Neural progenitor cell (in vitro differentiated cells): ENCODE data around the gene CDK11A. TPM values are rescaled to one million over a fixed set of nuclear protein-coding genes. Genes with fewer than 3 reads are reported as not detected.

ENCODE experiments used
- DNase-seq: peaks from one replicate; pipeline ENCODE4 v3.0.0-alpha.2; 2016; ENCODE audit warnings: low spot score
- H2AFZ ChIP-seq: fragments of 200-600 bp; sonication (generic); replicated peaks from 2 replicates; pipeline ENCODE4 v1.6.1; 2016; ENCODE audit warnings: antibody characterized with exemption
- H3F3A ChIP-seq: fragments of 200-600 bp; sonication (generic); 2 replicates; pipeline ENCODE4 v1.6.1; 2016; ENCODE audit warnings: antibody characterized with exemption, low read depth
- H3K27ac ChIP-seq: fragments of 200-600 bp; sonication (generic); 2 replicates; pipeline ENCODE4 v1.5.1; 2016; ENCODE audit warnings: mild to moderate bottlenecking
- H3K27me3 ChIP-seq: fragments of 200-600 bp; sonication (generic); 2 replicates; pipeline ENCODE4 v1.6.1; 2016; ENCODE audit warnings: mild to moderate bottlenecking, moderate library complexity
- H3K36me3 ChIP-seq: fragments of 200-600 bp; sonication (generic); 2 replicates; pipeline ENCODE4 v1.5.1; 2016
- H3K4me1 ChIP-seq: fragments of 200-600 bp; sonication (generic); 2 replicates; pipeline ENCODE4 v1.6.1; 2016; ENCODE audit warnings: mixed run types
- H3K4me2 ChIP-seq: fragments of 200-600 bp; sonication (generic); 2 replicates; pipeline ENCODE4 v1.6.1; 2016
- H3K4me3 ChIP-seq: fragments of 200-600 bp; sonication (generic); 2 replicates; pipeline ENCODE4 v1.5.1; 2016
- H3K79me2 ChIP-seq: fragments of 200-600 bp; sonication (generic); 2 replicates; pipeline ENCODE4 v1.6.1; 2016; ENCODE audit warnings: low read depth
- H3K9ac ChIP-seq: fragments of 200-600 bp; sonication (generic); 2 replicates; pipeline ENCODE4 v1.6.1; 2016
- H3K9me3 ChIP-seq: fragments of 200-600 bp; sonication (generic); 2 replicates; pipeline ENCODE4 v1.5.1; 2016; ENCODE audit warnings: low read depth
- H4K20me1 ChIP-seq: fragments of 200-600 bp; sonication (generic); 2 replicates; pipeline ENCODE4 v1.6.1; 2016; ENCODE audit warnings: low read depth
- H3K27ac Mint-ChIP-seq: 3 replicates; pipeline ENCODE4 v1.8.0; 2021; ENCODE audit warnings: mixed read lengths
- H3K27me3 Mint-ChIP-seq: 2 replicates; pipeline ENCODE4 v1.8.0; 2022; ENCODE audit warnings: low read depth, mild to moderate bottlenecking, inconsistent platforms, moderate library complexity, mixed read lengths; ENCODE audit not compliant: insufficient read depth
- H3K36me3 Mint-ChIP-seq: 3 replicates; pipeline ENCODE4 v1.8.0; 2021; ENCODE audit warnings: mixed read lengths
- H3K4me1 Mint-ChIP-seq: 3 replicates; pipeline ENCODE4 v1.8.0; 2021; ENCODE audit warnings: mixed read lengths
- H3K4me3 Mint-ChIP-seq: 3 replicates; pipeline ENCODE4 v1.8.0; 2021; ENCODE audit warnings: mild to moderate bottlenecking, moderate library complexity, mixed read lengths
- H3K9me3 Mint-ChIP-seq: 3 replicates; pipeline ENCODE4 v1.8.0; 2020; ENCODE audit warnings: mixed read lengths
- EZH2 ChIP-seq: fragments of 200-600 bp; sonication (generic); IDR thresholded peaks from 2 replicates; pipeline ENCODE4 v1.6.1; 2017; ENCODE audit warnings: antibody characterized with exemption, mild to moderate bottlenecking, moderate library complexity
- EZH2phosphoT487 ChIP-seq: fragments of 200-600 bp; sonication (generic); IDR thresholded peaks from 2 replicates; pipeline ENCODE4 v1.6.1; 2017; ENCODE audit warnings: antibody characterized with exemption
- total RNA-seq: library from RNA; depleted of rRNA; stranded (reverse); fragments of >200 nt; gene quantifications from 2 replicates; pipeline ENCODE4 v1.2.3, GENCODE V29; 2015; ENCODE audit warnings: low replicate concordance
- TF ChIP-seq, protein P1 (sequence below): fragments of 200-600 bp; sonication (generic); IDR thresholded peaks from 2 replicates; pipeline ENCODE4 v1.5.1; 2017; ENCODE audit warnings: antibody characterized with exemption, mild to moderate bottlenecking

Gene CDK11A
- total RNA-seq, 1 donor from 2014 or later = 6.6 TPM

DNA sequence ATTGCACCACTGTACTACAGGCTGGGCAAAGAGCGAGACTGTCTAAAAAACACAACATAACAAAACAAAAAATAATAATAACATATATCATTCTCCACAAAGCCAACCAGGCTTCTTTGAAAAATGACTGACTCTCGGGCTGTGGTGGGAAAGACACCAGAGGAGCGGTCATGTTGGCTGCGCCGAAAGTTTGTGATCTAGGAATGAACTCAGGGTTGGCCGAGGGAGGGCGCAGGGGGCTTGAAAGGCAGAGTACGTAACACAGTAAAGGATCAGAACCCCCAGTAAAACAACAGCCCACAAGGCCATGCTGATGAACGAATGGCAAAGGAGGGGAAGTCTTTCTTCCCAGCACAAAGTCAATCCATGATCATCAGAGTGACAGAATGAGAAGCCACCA lies 36.3 kb downstream of the CDK11A start:
- Histone ChIP-seq H3K79me2 (peaks cover 69% of the 10 kb centered on the region), H3K36me3 (no peaks in the 10 kb centered on the region), H3K27ac (no peak overlapping the region), H3F3A (peaks cover 9% of the 10 kb centered on the region), H3K9me3 (no peaks in the 10 kb centered on the region), H3K27me3 (no peaks in the 10 kb centered on the region), H3K4me1 (no peaks in the 10 kb centered on the region), H3K9ac (no peak overlapping the region), H2AFZ (no peak overlapping the region), H3K4me3 (no peak overlapping the region), H4K20me1 (peaks cover 39% of the 10 kb centered on the region), H3K4me2 (no peak overlapping the region)
- H3K27ac Mint-ChIP-seq = peak overlapping the region; percentile 78
- TF ChIP-seq EZH2phosphoT487 (no peak), EZH2 (no peak)
- TF ChIP-seq, protein P1, sequence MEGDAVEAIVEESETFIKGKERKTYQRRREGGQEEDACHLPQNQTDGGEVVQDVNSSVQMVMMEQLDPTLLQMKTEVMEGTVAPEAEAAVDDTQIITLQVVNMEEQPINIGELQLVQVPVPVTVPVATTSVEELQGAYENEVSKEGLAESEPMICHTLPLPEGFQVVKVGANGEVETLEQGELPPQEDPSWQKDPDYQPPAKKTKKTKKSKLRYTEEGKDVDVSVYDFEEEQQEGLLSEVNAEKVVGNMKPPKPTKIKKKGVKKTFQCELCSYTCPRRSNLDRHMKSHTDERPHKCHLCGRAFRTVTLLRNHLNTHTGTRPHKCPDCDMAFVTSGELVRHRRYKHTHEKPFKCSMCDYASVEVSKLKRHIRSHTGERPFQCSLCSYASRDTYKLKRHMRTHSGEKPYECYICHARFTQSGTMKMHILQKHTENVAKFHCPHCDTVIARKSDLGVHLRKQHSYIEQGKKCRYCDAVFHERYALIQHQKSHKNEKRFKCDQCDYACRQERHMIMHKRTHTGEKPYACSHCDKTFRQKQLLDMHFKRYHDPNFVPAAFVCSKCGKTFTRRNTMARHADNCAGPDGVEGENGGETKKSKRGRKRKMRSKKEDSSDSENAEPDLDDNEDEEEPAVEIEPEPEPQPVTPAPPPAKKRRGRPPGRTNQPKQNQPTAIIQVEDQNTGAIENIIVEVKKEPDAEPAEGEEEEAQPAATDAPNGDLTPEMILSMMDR = no peak
- no peak for DNase-seq
- peaks cover 2% of the 10 kb centered on the region for H3K9me3 Mint-ChIP-seq
- peak overlapping the region; percentile 38 for H3K4me3 Mint-ChIP-seq
- H3K4me1 Mint-ChIP-seq = peaks cover 8% of the 10 kb centered on the region
- H3K36me3 Mint-ChIP-seq = peaks cover 17% of the 10 kb centered on the region
- H3K27me3 Mint-ChIP-seq = peaks cover 7% of the 10 kb centered on the region

DNA sequence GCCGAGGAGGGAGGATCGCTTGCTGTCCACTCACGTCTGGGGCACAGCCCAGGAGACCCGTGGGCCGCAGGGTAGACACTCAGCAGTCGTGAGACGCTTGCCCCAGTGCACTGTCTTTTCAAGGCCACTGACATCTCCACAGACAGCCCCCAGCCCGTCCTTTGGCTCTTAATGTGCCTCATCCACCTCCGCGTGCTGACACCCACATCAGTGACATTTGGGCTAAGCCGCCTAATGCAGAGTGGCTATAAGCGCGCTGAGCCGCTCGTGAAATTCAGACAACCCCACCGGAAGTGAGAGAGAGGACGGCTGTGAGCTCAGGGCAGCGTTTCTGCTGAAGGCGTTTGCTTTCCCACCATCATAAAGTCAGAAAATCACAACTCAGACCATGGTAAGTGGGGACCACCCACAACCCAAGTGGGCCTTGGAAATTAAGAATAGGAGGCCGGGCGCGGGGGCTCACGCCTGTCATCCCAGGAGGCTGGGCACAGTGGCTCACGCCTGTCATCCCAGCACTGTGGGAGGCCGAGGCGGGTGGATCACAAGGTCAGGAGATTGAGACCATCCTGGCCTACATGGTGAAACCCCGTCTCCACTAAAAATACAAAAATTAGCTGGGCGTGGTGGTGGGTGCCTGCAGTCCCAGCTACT lies 40.0 kb downstream of the CDK11A start:
- H3F3A ChIP-seq = peaks cover 5% of the 10 kb centered on the region
- no peak overlapping the region for H3K4me3 ChIP-seq
- H3K27ac Mint-ChIP-seq = no peak overlapping the region
- H3K9me3 Mint-ChIP-seq = peaks cover 2% of the 10 kb centered on the region
- H3K27ac ChIP-seq = no peak overlapping the region
- peaks cover 93% of the 10 kb centered on the region for H3K79me2 ChIP-seq
- H3K27me3 ChIP-seq = no peaks in the 10 kb centered on the region
- H3K4me3 Mint-ChIP-seq = no peak overlapping the region
- no peak overlapping the region for H2AFZ ChIP-seq
- no peak for DNase-seq
- H3K4me1 Mint-ChIP-seq = peaks cover 13% of the 10 kb centered on the region
- no peak overlapping the region for H3K4me2 ChIP-seq
- H4K20me1 ChIP-seq = peaks cover 69% of the 10 kb centered on the region
- peaks cover 14% of the 10 kb centered on the region for H3K36me3 Mint-ChIP-seq
- TF ChIP-seq, protein P1 = no peak
- no peak for TF ChIP-seq EZH2
- no peak for TF ChIP-seq EZH2phosphoT487
- peaks cover 6% of the 10 kb centered on the region for H3K27me3 Mint-ChIP-seq
- no peaks in the 10 kb centered on the region for H3K9me3 ChIP-seq
- H3K9ac ChIP-seq = no peak overlapping the region
- H3K36me3 ChIP-seq = no peaks in the 10 kb centered on the region
- no peaks in the 10 kb centered on the region for H3K4me1 ChIP-seq

DNA sequence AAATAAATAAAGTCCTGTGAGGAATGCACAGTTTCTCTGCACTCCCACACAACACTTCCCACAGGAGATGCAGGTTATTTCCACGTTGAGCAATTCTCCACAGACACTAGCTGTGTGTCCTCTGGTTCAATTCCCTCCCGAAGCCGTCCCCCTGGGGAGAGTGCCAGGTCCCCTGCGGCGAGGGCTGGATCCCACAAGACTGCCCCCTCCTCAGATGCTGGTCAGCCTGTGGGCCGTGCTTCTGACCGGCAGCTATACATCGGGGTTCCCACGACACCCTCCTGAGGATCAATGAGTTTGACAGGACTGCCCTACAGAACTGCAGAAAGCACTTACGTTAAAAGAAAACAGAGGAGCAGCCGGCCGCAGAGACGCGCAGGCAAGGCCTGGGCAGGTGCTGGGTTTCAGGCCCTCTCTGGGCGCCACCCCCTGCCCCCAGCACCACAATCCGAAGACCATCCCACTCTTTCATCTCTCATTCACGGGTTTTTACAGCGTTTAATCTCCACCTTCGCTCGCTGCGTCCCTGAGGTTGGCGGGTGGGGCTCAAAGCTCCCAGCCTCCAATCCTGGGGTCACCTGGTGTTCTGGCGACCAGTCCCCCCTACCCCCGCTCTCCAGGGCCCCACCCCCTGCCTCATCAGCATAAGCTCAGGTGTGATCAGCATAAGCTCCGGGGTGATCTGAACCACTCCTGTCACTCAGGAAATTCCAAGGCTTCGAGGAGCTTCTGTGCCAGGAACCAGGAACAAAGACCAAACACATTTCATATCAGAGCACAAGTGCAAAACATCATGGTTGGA lies 40.9 kb downstream of the CDK11A start:
- Histone ChIP-seq H3K27me3 (no peaks in the 10 kb centered on the region), H3K4me1 (no peaks in the 10 kb centered on the region), H3K4me2 (no peak overlapping the region), H3K9ac (no peak overlapping the region), H3K36me3 (no peaks in the 10 kb centered on the region), H2AFZ (no peak overlapping the region), H3K9me3 (no peaks in the 10 kb centered on the region), H4K20me1 (peaks cover 77% of the 10 kb centered on the region), H3K79me2 (peaks cover 98% of the 10 kb centered on the region), H3K27ac (no peak overlapping the region), H3K4me3 (no peak overlapping the region), H3F3A (peaks cover 3% of the 10 kb centered on the region)
- TF ChIP-seq, protein P1 = no peak
- TF ChIP-seq EZH2phosphoT487 (no peak), EZH2 (no peak)
- peak; percentile 16 for DNase-seq
- Mint-ChIP-seq H3K27ac (peak overlapping the region; percentile 60), H3K4me1 (peaks cover 17% of the 10 kb centered on the region), H3K4me3 (no peak overlapping the region), H3K27me3 (peaks cover 4% of the 10 kb centered on the region), H3K9me3 (peaks cover 2% of the 10 kb centered on the region), H3K36me3 (peaks cover 10% of the 10 kb centered on the region)
